ENCODE data around the gene FABP2. TPM values are rescaled to one million over a fixed set of nuclear protein-coding genes. Genes with fewer than 3 reads are reported as not detected.

Gene FABP2
- total RNA-seq, 1 donor, result not detected

DNA sequence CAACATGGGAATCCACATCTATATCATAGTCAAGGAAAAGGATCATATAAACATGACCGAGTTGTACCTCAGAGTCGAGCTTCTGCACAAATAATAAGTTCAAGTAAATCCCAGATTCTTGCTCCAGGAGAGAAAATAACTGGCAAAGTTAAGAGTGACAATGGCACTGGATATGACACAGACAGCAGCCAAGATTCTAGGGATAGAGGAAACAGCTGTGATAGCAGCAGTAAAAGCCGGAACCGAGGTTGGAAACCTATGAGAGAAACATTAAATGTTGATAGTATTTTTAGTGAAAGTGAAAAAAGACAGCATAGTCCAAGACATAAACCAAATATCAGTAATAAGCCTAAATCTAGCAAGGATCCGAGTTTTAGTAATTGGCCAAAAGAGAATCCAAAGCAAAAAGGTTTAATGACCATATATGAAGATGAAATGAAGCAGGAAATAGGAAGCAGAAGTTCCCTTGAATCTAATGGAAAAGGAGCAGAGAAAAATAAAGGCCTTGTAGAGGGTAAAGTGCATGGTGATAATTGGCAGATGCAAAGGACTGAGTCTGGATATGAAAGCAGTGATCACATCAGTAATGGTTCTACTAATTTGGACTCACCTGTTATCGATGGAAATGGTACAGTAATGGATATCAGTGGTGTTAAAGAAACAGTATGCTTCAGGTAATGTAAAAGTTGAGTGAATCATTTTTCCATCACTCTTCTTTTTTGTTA, 50.4 kb downstream of the FABP2 start:
- H4K20me1 ChIP-seq (ENCODE audit: insufficient read depth, low read length), result no peaks in the 10 kb centered on the region
- H3K4me1 ChIP-seq (ENCODE audit: insufficient read depth, low read length), result no peaks in the 10 kb centered on the region
- no peaks in the 10 kb centered on the region for H3K27me3 ChIP-seq (ENCODE audit: insufficient read depth, low read length)
- no peak overlapping the region for H3K4me2 ChIP-seq (ENCODE audit: insufficient read depth, low read length)
- no peak overlapping the region for H2AFZ ChIP-seq (ENCODE audit: low read length)
- TF ChIP-seq, protein P1, sequence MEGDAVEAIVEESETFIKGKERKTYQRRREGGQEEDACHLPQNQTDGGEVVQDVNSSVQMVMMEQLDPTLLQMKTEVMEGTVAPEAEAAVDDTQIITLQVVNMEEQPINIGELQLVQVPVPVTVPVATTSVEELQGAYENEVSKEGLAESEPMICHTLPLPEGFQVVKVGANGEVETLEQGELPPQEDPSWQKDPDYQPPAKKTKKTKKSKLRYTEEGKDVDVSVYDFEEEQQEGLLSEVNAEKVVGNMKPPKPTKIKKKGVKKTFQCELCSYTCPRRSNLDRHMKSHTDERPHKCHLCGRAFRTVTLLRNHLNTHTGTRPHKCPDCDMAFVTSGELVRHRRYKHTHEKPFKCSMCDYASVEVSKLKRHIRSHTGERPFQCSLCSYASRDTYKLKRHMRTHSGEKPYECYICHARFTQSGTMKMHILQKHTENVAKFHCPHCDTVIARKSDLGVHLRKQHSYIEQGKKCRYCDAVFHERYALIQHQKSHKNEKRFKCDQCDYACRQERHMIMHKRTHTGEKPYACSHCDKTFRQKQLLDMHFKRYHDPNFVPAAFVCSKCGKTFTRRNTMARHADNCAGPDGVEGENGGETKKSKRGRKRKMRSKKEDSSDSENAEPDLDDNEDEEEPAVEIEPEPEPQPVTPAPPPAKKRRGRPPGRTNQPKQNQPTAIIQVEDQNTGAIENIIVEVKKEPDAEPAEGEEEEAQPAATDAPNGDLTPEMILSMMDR (IDR thresholded peaks at IDR 0.05; ENCODE audit: extremely low read depth, low read depth, low read length), result no peak
- DNase-seq (ENCODE audit: insufficient read length, low spot score, missing footprints), result no peak
- H3K9me3 ChIP-seq (ENCODE audit: low read depth, low read length), result no peaks in the 10 kb centered on the region
- peaks cover 32% of the 10 kb centered on the region for H3K36me3 ChIP-seq (ENCODE audit: insufficient read depth, low read length)
- H3K27ac ChIP-seq (ENCODE audit: low read depth, low read length), result no peak overlapping the region
- no peaks in the 10 kb centered on the region for H3K79me2 ChIP-seq (ENCODE audit: insufficient read depth, low read length)
- H3K4me3 ChIP-seq (ENCODE audit: insufficient read depth, low read length), result no peak overlapping the region

DNA sequence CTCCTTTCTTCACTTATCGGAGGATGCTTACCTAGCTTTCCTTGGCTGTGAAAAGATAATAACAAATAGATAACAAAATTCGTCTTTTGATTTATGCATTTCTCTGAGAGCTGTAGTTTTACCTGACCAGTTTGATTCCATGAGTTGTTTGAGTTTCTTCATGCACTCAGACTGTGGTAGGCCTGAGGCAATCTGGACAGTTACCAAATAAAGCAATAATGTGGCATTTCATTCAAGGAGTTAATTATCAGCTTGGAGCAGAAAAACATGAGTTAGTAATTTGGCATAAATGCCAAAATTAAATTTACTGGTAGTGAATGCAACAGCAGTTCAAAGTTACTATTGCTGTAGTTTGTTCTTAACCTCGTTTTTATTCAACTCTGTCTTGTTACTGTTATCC, 53.5 kb downstream of the FABP2 start:
- Histone ChIP-seq H3K9me3 (ENCODE audit: low read depth, low read length) (no peaks in the 10 kb centered on the region), H4K20me1 (ENCODE audit: insufficient read depth, low read length) (no peaks in the 10 kb centered on the region), H3K27me3 (ENCODE audit: insufficient read depth, low read length) (no peaks in the 10 kb centered on the region), H3K36me3 (ENCODE audit: insufficient read depth, low read length) (peaks cover 32% of the 10 kb centered on the region), H2AFZ (ENCODE audit: low read length) (no peak overlapping the region), H3K79me2 (ENCODE audit: insufficient read depth, low read length) (no peaks in the 10 kb centered on the region), H3K4me3 (ENCODE audit: insufficient read depth, low read length) (no peak overlapping the region), H3K4me1 (ENCODE audit: insufficient read depth, low read length) (no peaks in the 10 kb centered on the region), H3K27ac (ENCODE audit: low read depth, low read length) (no peak overlapping the region), H3K4me2 (ENCODE audit: insufficient read depth, low read length) (no peak overlapping the region)
- TF ChIP-seq, protein P1 (IDR thresholded peaks at IDR 0.05; ENCODE audit: extremely low read depth, low read depth, low read length), result no peak
- DNase-seq (ENCODE audit: insufficient read length, low spot score, missing footprints), result no peak

Small RNA genes lying within 50 kb of the gene (small RNA-seq; reads per million reads assigned to genes)
- not detected for gene RNU4-33P

Other genes starting within 250 kb of the FABP2 start
- 0.29 and 0.36 TPM in 2 replicates for gene MYOZ2, start 186.3 kb downstream of the FABP2 start, total RNA-seq
- 61.9 and 70.7 TPM in 2 replicates for gene USP53, start 109.4 kb downstream of the FABP2 start, total RNA-seq

Data from osteoblast (primary cell).